NCI-H2107 treated with DMSO at 0.1 percent for 48 hours (cell line): Measurements from ENCODE around the gene PIERCE2.
"Not testable (repeated sequence)": the region's sequence is repeated elsewhere in the genome, so short reads cannot be mapped to it uniquely, and the experiment has no call there.

Experiments
- DNase-seq: peaks from one replicate; lab custom pipeline; 2025; ENCODE audit not compliant: unreplicated experiment; lab: John Stamatoyannopoulos, UW

The PIERCE2 gene

DNA sequence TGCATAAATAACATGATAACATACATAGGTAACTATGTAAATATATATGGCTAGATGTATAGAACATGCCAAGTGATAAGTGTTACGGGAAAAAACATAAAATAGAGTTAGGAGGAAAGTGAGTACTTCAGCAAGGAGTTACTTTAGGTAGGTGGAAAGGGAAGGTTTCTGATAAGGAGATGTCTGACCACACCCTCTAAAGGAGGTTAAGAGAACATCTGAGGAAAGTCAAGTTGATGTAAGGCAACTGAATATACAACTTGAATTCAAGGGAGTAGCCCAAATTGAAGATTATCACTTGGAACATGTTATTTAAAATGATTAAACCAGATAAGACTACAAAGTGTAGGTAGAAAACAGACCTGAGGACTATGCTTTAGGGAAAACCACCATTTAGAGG, 13.8 kb downstream of the PIERCE2 start:
- no peak for DNase-seq

GRCh38 chr15:55434989-55435825, 26.9 kb downstream of the PIERCE2 start:
- DNase-seq: peak; percentile 12

DNA sequence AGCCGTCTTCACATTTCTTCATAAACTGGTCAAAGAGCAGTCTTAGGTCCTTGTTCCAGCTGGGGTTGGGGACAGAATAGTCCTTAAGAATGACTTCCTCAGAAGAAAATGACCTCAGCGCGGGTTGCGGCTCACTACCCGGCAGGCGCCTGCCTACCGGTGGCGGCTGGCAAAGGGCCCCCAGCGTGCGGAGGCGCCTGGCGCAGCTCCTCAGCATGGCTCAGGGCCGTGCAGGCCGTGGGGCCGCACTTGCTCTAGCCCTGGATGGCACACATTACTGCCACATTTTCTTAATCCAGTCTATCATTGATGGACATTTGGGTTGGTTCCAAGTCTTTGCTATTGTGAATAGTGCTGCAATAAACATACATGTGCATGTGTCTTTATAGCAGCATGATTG, 34.8 kb downstream of the PIERCE2 start:
- DNase-seq: not testable (repeated sequence)

GRCh38 chr15:55445936-55446335, 37.6 kb downstream of the PIERCE2 start:
- DNase-seq: not testable (repeated sequence)

DNA sequence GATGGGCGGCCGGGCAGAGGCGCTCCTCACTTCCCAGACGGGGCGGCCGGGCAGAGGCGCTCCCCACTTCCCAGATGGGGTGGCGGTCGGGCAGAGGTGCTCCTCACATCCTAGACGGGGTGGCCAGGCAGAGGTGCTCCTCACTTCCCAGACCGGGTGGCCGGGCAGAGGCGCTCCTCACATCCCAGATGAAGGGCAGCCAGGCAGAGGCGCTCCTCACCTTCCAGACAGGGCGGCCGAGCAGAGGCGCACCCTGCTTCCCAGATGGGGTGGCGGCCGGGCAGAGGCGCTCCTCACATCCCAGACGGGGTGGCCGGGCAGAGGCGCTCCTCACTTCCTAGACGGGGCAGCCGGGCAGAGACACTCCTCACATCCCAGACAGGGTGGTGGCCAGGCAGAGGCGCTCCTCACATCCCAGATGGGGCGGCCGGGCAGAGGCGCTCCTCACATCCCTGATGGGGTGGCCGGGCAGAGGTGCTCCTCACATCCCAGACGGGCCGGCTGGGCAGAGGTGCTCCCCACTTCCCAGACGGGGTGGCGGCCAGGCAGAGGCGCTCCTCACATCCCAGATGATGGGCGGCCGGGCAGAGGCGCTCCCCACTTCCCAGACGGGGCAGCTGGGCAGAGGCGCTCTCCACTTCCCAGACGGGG, 38.2 kb downstream of the PIERCE2 start:
- DNase-seq: not testable (repeated sequence)

- not testable (repeated sequence) for DNase-seq
These were observed 38.7 kb downstream of the PIERCE2 start for GRCh38 chr15:55447030-55447394.

- peak; percentile 72 for DNase-seq
These were observed 49.2 kb downstream of the PIERCE2 start for GRCh38 chr15:55457401-55458022.

DNA sequence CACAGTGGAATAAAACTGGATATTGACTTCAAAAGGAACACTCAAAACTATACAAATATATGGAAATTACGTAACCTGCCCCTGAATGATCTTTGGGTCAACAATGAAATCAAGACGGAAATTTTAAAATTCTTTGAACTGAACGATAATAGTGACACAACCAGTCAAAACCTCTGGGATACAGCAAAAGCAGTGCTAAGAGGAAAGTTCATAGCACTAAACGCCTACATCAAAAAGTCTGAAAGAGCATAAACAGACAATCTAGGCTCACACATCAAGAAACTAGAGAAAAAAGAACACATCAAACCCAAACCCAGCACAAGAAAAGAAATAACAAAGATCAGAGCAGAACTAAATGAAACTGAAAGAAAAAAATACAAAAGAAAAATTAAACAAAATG, 53.2 kb downstream of the PIERCE2 start:
- no peak for DNase-seq

GRCh38 chr15:55468321-55468720, 60.0 kb downstream of the PIERCE2 start:
- DNase-seq: no peak
